HEK293 (cell line): ENCODE measurements around the gene ADAM23.

Experiments
- CTCF ChIA-PET: fragments of 350-600 bp; formaldehyde crosslinking; extraction: SDS; loops from one replicate; lab custom pipeline; 2021; ENCODE audit warnings: antibody characterized with exemption; lab: Yijun Ruan, JAX
- POLR2A ChIA-PET: fragments of 300-600 bp; formaldehyde crosslinking; extraction: SDS; loops from one replicate; lab custom pipeline; 2020; ENCODE audit warnings: antibody characterized with exemption, inconsistent platforms; lab: Yijun Ruan, JAX
- H3K27ac ChIP-seq: fragments of 200-500 bp; sonication (Bioruptor generic); 2 replicates; pipeline ENCODE4 v1.5.1; 2014; ENCODE audit warnings: low read depth, low read length, control low read depth, inconsistent platforms; ENCODE audit errors: extremely low read depth
- H3K36me3 ChIP-seq, 2 experiments: fragments of 200-500 bp in 1 of 2; sonication (Bioruptor generic) in 1 of 2; 1 replicate in 1 of 2; 2 replicates in 1 of 2; pipeline ENCODE4 v1.5.1; 2014 to 2017; ENCODE audit warnings: inconsistent platforms in 2 of 2, low read length in 2 of 2; ENCODE audit not compliant: control insufficient read depth in 2 of 2, insufficient read depth in 1 of 2
- H3K4me1 ChIP-seq: fragments of 200-500 bp; sonication (Bioruptor generic); 2 replicates; pipeline ENCODE4 v1.5.1; 2014; ENCODE audit warnings: mild to moderate bottlenecking, low read length, inconsistent platforms; ENCODE audit not compliant: control insufficient read depth, insufficient read depth
- H3K4me3 ChIP-seq: 2 replicates; pipeline ENCODE4 v1.5.1; 2011; ENCODE audit warnings: low read depth, mild to moderate bottlenecking, control low read depth, low read length, moderate library complexity
- H3K9me3 ChIP-seq: fragments of 200-500 bp; sonication (Bioruptor generic); 2 replicates; pipeline ENCODE4 v1.5.1; 2014; ENCODE audit warnings: low read depth, low read length, inconsistent platforms; ENCODE audit not compliant: control insufficient read depth, insufficient read depth
- GLIS1 ChIP-seq: fragments of 450-650 bp; formaldehyde crosslinking; IDR thresholded peaks from 2 replicates; pipeline ENCODE4 v1.5.1; 2016; ENCODE audit warnings: missing biosample characterization, missing genetic modification characterization
- HIC1 ChIP-seq: fragments of 450-650 bp; formaldehyde crosslinking; IDR thresholded peaks from 2 replicates; pipeline ENCODE4 v1.5.1; 2016; ENCODE audit warnings: missing biosample characterization, missing genetic modification characterization
- HOXC10 ChIP-seq: sonication (generic); formaldehyde crosslinking; IDR thresholded peaks from 2 replicates; pipeline ENCODE4 v1.8.1; 2023; ENCODE audit warnings: mild to moderate bottlenecking, missing genetic modification reagents
- PRDM10 ChIP-seq: fragments of 450-650 bp; formaldehyde crosslinking; IDR thresholded peaks from 2 replicates; pipeline ENCODE4 v1.5.1; 2016; ENCODE audit warnings: missing biosample characterization, missing genetic modification characterization
- ZBTB11 ChIP-seq: fragments of 450-650 bp; formaldehyde crosslinking; conservative IDR thresholded peaks from 2 replicates; pipeline ENCODE4 v1.5.1; 2016; ENCODE audit warnings: low read depth, missing biosample characterization, missing genetic modification characterization
- ZBTB17 ChIP-seq: fragments of 450-650 bp; formaldehyde crosslinking; IDR thresholded peaks from 2 replicates; pipeline ENCODE4 v1.5.1; 2016; ENCODE audit warnings: missing biosample characterization, missing genetic modification characterization
- ZBTB26 ChIP-seq: fragments of 450-650 bp; formaldehyde crosslinking; optimal IDR thresholded peaks from 2 replicates; pipeline ENCODE3; 2016; ENCODE audit warnings: missing biosample characterization, mild to moderate bottlenecking, missing genetic modification characterization
- ZEB2 ChIP-seq: fragments of 450-650 bp; formaldehyde crosslinking; IDR thresholded peaks from 2 replicates; pipeline ENCODE4 v1.5.1; 2016; ENCODE audit warnings: missing biosample characterization, missing genetic modification characterization
- ZFP69B ChIP-seq: fragments of 450-650 bp; formaldehyde crosslinking; IDR thresholded peaks from 2 replicates; pipeline ENCODE4 v1.5.1; 2016; ENCODE audit warnings: missing biosample characterization, missing genetic modification characterization
- ZNF121 ChIP-seq: fragments of 450-650 bp; formaldehyde crosslinking; IDR thresholded peaks from 2 replicates; pipeline ENCODE4 v1.5.1; 2016; ENCODE audit warnings: missing biosample characterization, missing genetic modification characterization
- ZNF133 ChIP-seq: fragments of 450-650 bp; formaldehyde crosslinking; IDR thresholded peaks from 2 replicates; pipeline ENCODE4 v1.5.1; 2016; ENCODE audit warnings: missing biosample characterization, missing genetic modification characterization
- ZNF146 ChIP-seq: fragments of 450-650 bp; formaldehyde crosslinking; IDR thresholded peaks from 2 replicates; pipeline ENCODE4 v1.5.1; 2016; ENCODE audit warnings: missing biosample characterization, missing genetic modification characterization
- ZNF184 ChIP-seq: fragments of 450-650 bp; IDR thresholded peaks from 2 replicates; pipeline ENCODE4 v1.5.1; 2018; ENCODE audit warnings: missing biosample characterization, mild to moderate bottlenecking, missing genetic modification characterization
- ZNF19 ChIP-seq: fragments of 450-650 bp; formaldehyde crosslinking; IDR thresholded peaks from 2 replicates; pipeline ENCODE4; 2016; ENCODE audit warnings: missing biosample characterization, missing genetic modification characterization, low read depth
- ZNF24 ChIP-seq: fragments of 450-650 bp; formaldehyde crosslinking; IDR thresholded peaks from 2 replicates; pipeline ENCODE4 v1.5.1; 2016; ENCODE audit warnings: missing biosample characterization, missing genetic modification characterization
- ZNF266 ChIP-seq: fragments of 450-650 bp; formaldehyde crosslinking; IDR thresholded peaks from 2 replicates; pipeline ENCODE4 v1.5.1; 2016; ENCODE audit warnings: missing biosample characterization, missing genetic modification characterization, low read depth
- ZNF335 ChIP-seq: fragments of 450-650 bp; formaldehyde crosslinking; conservative IDR thresholded peaks from 2 replicates; pipeline ENCODE4 v1.5.1; 2016; ENCODE audit warnings: missing biosample characterization, missing genetic modification characterization
- ZNF366 ChIP-seq: fragments of 450-650 bp; formaldehyde crosslinking; conservative IDR thresholded peaks from 2 replicates; pipeline ENCODE4 v1.5.1; 2016; ENCODE audit warnings: missing biosample characterization, missing genetic modification characterization
- ZNF426 ChIP-seq: fragments of 450-650 bp; formaldehyde crosslinking; IDR thresholded peaks from 2 replicates; pipeline ENCODE4 v1.5.1; 2017; ENCODE audit warnings: missing biosample characterization, missing genetic modification characterization, mild to moderate bottlenecking, inconsistent platforms, moderate library complexity
- ZNF571 ChIP-seq: fragments of 450-650 bp; formaldehyde crosslinking; IDR thresholded peaks from 2 replicates; pipeline ENCODE4 v1.5.0; 2017; ENCODE audit warnings: missing biosample characterization, missing genetic modification characterization
- ZNF600 ChIP-seq: fragments of 450-650 bp; formaldehyde crosslinking; IDR thresholded peaks from 2 replicates; pipeline ENCODE4 v1.5.1; 2016; ENCODE audit warnings: missing biosample characterization, missing genetic modification characterization
- ZNF639 ChIP-seq: fragments of 450-650 bp; formaldehyde crosslinking; IDR thresholded peaks from 2 replicates; pipeline ENCODE4 v1.5.1; 2016; ENCODE audit warnings: missing biosample characterization, missing genetic modification characterization
- ZNF776 ChIP-seq: fragments of 450-650 bp; formaldehyde crosslinking; IDR thresholded peaks from 2 replicates; pipeline ENCODE4 v1.5.0; 2017; ENCODE audit warnings: missing biosample characterization, missing genetic modification characterization, borderline replicate concordance
- ZXDB ChIP-seq: fragments of 450-650 bp; formaldehyde crosslinking; IDR thresholded peaks from 2 replicates; pipeline ENCODE4 v1.5.1; 2016; ENCODE audit warnings: missing biosample characterization, missing genetic modification characterization

Gene ADAM23

GRCh38 chr2:206443735-206444527 is 599 bp downstream of the ADAM23 start:
- H3K36me3 ChIP-seq, result peaks cover 0 to 3% of the 10 kb centered on the region in 2 experiments; a peak in 1 of 3 replicates
- peak overlapping the region; percentile 71; the same call in 1 of the 2 replicates for H3K27ac ChIP-seq
- no peaks in the 10 kb centered on the region for H3K4me1 ChIP-seq
- ChIA-PET POLR2A (no interaction called here), CTCF (interaction anchor here (0.8 kb wide), 1 partner anchor 52 kb away, joined by 3 read pairs; no protein-coding TSS in a partner anchor)
- peak overlapping the region; percentile 68 for H3K4me3 ChIP-seq
- H3K9me3 ChIP-seq, result no peaks in the 10 kb centered on the region
- TF ChIP-seq ZNF146 (tag by site-specific recombination) (no peak), ZNF639 (tag by site-specific recombination) (no peak), ZNF600 (tag by site-specific recombination) (peak; percentile 49; the same call in 1 of the 2 replicates), ZNF121 (tag by site-specific recombination) (no peak), HOXC10 (CRISPR knock-in tag) (0 out of 2 replicates have a peak, but pooled peaks have one; percentile 14), ZNF426 (tag by site-specific recombination) (no peak), ZBTB11 (tag by site-specific recombination) (peak; percentile 26; the same call in 1 of the 2 replicates), ZFP69B (tag by site-specific recombination) (no peak), ZBTB17 (tag by site-specific recombination) (peak; percentile 47; the same call in 1 of the 2 replicates), ZNF335 (tag by site-specific recombination) (peak; percentile 92), ZNF24 (no peak), GLIS1 (peak; percentile 27), HIC1 (tag by site-specific recombination) (0 out of 2 replicates have a peak, but pooled peaks have one; percentile 29), ZNF776 (tag by site-specific recombination) (no peak), ZNF571 (no peak), ZNF133 (no peak), ZEB2 (tag by site-specific recombination) (0 out of 2 replicates have a peak, but pooled peaks have one; percentile 30), ZXDB (no peak), ZBTB26 (tag by site-specific recombination) (peak; percentile 64), PRDM10 (tag by site-specific recombination) (0 out of 2 replicates have a peak, but pooled peaks have one; percentile 34), ZNF266 (tag by site-specific recombination) (no peak), ZNF366 (peak; percentile 39; the same call in 1 of the 2 replicates), ZNF184 (tag by site-specific recombination) (no peak), ZNF19 (tag by site-specific recombination) (no peak)
